Keratinocyte (primary cell): ENCODE measurements around the gene ADAMTSL3. TPM values are rescaled to one million over a fixed set of nuclear protein-coding genes. Genes with fewer than 3 reads are reported as not detected.

Source experiments
- DNase-seq: peaks from one replicate; pipeline ENCODE4 v3.0.0-alpha.2; 2011; ENCODE audit warnings: low read depth, missing footprints, low spot score
- FAIRE-seq: peaks from 2 replicates; lab custom pipeline; 2011; peaks lifted over from hg19 to GRCh38; lab: Jason Lieb, UNC
- H2AFZ ChIP-seq: 2 replicates; pipeline ENCODE4 v1.6.0; 2012; ENCODE audit warnings: low read length, control low read depth, inconsistent platforms; ENCODE audit not compliant: control insufficient read depth
- H3K27ac ChIP-seq: 2 replicates; pipeline ENCODE4 v1.5.1; 2011; ENCODE audit warnings: low read length; ENCODE audit not compliant: control insufficient read depth, insufficient read depth
- H3K27me3 ChIP-seq: 3 replicates; pipeline ENCODE4 v1.6.0; 2011; ENCODE audit warnings: low read length; ENCODE audit not compliant: control insufficient read depth, insufficient read depth; ENCODE audit errors: extremely low read depth
- H3K36me3 ChIP-seq, 2 experiments: 2 replicates in 1 of 2; 3 replicates in 1 of 2; pipeline ENCODE4 v1.5.1; 2011; ENCODE audit warnings: low read length in 2 of 2, mild to moderate bottlenecking in 1 of 2; ENCODE audit not compliant: control insufficient read depth in 2 of 2, insufficient read depth in 2 of 2; ENCODE audit errors: extremely low read depth in 1 of 2
- H3K4me1 ChIP-seq: 3 replicates; pipeline ENCODE4 v1.5.1; 2011; ENCODE audit warnings: low read length; ENCODE audit not compliant: control insufficient read depth, insufficient read depth; ENCODE audit errors: extremely low read depth
- H3K4me2 ChIP-seq: 3 replicates; pipeline ENCODE4 v1.6.0; 2011; ENCODE audit warnings: low read depth, low read length; ENCODE audit not compliant: control insufficient read depth, insufficient read depth; ENCODE audit errors: extremely low read depth
- H3K4me3 ChIP-seq, 3 experiments: fragments of 200-600 bp in 1 of 3; sonication (generic) in 1 of 3; 2 replicates in 2 of 3; 3 replicates in 1 of 3; pipeline ENCODE4 v1.5.1; 2011 to 2016; ENCODE audit warnings: low read length in 3 of 3, mild to moderate bottlenecking in 3 of 3, control low read depth in 2 of 3, inconsistent platforms in 1 of 3, low read depth in 1 of 3, mixed read lengths in 1 of 3, mixed run types in 1 of 3, moderate library complexity in 1 of 3; ENCODE audit not compliant: control insufficient read depth in 2 of 3, insufficient read depth in 2 of 3; ENCODE audit errors: extremely low read depth in 1 of 3
- H3K79me2 ChIP-seq: 2 replicates; pipeline ENCODE4 v1.6.0; 2012; ENCODE audit warnings: low read length; ENCODE audit not compliant: control insufficient read depth, insufficient read depth
- H3K9ac ChIP-seq: 3 replicates; pipeline ENCODE4 v1.6.0; 2011; ENCODE audit warnings: low read length; ENCODE audit not compliant: control insufficient read depth, insufficient read depth; ENCODE audit errors: extremely low read depth
- H3K9me1 ChIP-seq: 3 replicates; pipeline ENCODE4 v1.6.0; 2011; ENCODE audit warnings: low read length; ENCODE audit not compliant: control insufficient read depth, insufficient read depth; ENCODE audit errors: extremely low read depth
- H3K9me3 ChIP-seq: 2 replicates; pipeline ENCODE4 v1.5.1; 2012; ENCODE audit warnings: low read depth, low read length; ENCODE audit not compliant: control insufficient read depth
- H4K20me1 ChIP-seq: 3 replicates; pipeline ENCODE4 v1.6.0; 2011; ENCODE audit warnings: low read length; ENCODE audit not compliant: control insufficient read depth, insufficient read depth; ENCODE audit errors: extremely low read depth
- EZH2 ChIP-seq: IDR thresholded peaks from one replicate; pipeline ENCODE4 v1.6.1; 2012; ENCODE audit warnings: inconsistent platforms, mild to moderate bottlenecking, low read length, moderate library complexity
- dilution Hi-C: fragments of 300-500 bp; cut with MboI; formaldehyde crosslinking; loops from one replicate; pipeline ENCODE4 v1.7.0; 2020; ENCODE audit warnings: low sequenced_read_pairs; ENCODE audit not compliant: extremely low pct_ligation_motif_present
- polyA plus RNA-seq, 5 experiments: library from polyadenylated mRNA; depleted of rRNA in 3 of 5; stranded (reverse) in 3 of 5; stranded (forward) in 1 of 5; unstranded in 1 of 5; fragments of >200 nt; gene quantifications; 1 replicate in 1 of 5; 2 replicates in 3 of 5; 3 replicates in 1 of 5; pipeline versions ENCODE4 v1.2.1 to v1.2.3, GENCODE V29; 2011 to 2012; ENCODE audit warnings: missing spikeins in 2 of 5, low read depth in 1 of 5, low replicate concordance in 1 of 5
- TF ChIP-seq, protein P1 (sequence below), 3 experiments: IDR thresholded peaks in 1 of 3; conservative IDR thresholded peaks in 1 of 3; optimal IDR thresholded peaks in 1 of 3; 2 replicates in 2 of 3; 3 replicates in 1 of 3; pipeline versions ENCODE3 to v1.5.1; 2011; ENCODE audit warnings: low read length in 3 of 3, mild to moderate bottlenecking in 3 of 3, moderate library complexity in 2 of 3, control low read depth in 1 of 3, inconsistent platforms in 1 of 3; ENCODE audit not compliant: insufficient read depth in 2 of 3; ENCODE audit errors: extremely low read depth in 1 of 3

The ADAMTSL3 gene
- polyA plus RNA-seq, 1 donor (not counting 4 experiments of a cell fraction or from before 2014, with no cell fraction given), result 0.01 TPM

DNA sequence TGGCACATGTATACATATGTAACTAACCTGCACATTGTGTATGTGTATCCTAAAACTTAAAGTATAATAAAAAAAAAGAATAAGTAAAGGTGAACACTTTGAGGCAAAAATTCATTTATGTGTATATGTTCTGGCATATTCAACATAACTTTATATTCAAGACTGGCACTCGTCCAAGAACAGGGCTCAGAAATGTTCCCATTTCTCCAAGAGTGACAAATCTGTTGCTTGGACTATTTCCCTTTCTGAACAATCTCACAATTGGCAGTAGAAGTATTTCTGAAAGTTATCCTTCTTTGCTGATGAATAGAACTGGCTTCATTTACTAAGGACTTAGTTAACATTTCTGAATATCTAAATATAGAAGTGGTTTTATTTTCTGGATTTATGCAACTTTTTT is 212.8 kb downstream of the ADAMTSL3 start:
- Histone ChIP-seq H3K4me3 (no peak overlapping the region), H3K27me3 (no peaks in the 10 kb centered on the region), H2AFZ (no peak overlapping the region), H3K79me2 (no peaks in the 10 kb centered on the region), H3K9me1 (no peaks in the 10 kb centered on the region), H3K4me2 (no peak overlapping the region), H3K27ac (no peak overlapping the region), H3K9me3 (no peaks in the 10 kb centered on the region), H3K9ac (no peak overlapping the region), H4K20me1 (no peaks in the 10 kb centered on the region), H3K4me1 (no peaks in the 10 kb centered on the region), H3K36me3 (no peaks in the 10 kb centered on the region)
- FAIRE-seq (no peak), DNase-seq (no peak)
- dilution Hi-C loops, result no loop called here
- TF ChIP-seq, protein P1, sequence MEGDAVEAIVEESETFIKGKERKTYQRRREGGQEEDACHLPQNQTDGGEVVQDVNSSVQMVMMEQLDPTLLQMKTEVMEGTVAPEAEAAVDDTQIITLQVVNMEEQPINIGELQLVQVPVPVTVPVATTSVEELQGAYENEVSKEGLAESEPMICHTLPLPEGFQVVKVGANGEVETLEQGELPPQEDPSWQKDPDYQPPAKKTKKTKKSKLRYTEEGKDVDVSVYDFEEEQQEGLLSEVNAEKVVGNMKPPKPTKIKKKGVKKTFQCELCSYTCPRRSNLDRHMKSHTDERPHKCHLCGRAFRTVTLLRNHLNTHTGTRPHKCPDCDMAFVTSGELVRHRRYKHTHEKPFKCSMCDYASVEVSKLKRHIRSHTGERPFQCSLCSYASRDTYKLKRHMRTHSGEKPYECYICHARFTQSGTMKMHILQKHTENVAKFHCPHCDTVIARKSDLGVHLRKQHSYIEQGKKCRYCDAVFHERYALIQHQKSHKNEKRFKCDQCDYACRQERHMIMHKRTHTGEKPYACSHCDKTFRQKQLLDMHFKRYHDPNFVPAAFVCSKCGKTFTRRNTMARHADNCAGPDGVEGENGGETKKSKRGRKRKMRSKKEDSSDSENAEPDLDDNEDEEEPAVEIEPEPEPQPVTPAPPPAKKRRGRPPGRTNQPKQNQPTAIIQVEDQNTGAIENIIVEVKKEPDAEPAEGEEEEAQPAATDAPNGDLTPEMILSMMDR (optimal IDR thresholded peaks at IDR 0.05 in 1 of 3, IDR thresholded peaks at IDR 0.05 in 1 of 3, conservative IDR thresholded peaks at IDR 0.05 in 1 of 3; ENCODE audit: extremely low read depth in 1 of 3, insufficient read depth in 2 of 3, low read length in 3 of 3), result no peak
- TF ChIP-seq EZH2, result no peak

DNA sequence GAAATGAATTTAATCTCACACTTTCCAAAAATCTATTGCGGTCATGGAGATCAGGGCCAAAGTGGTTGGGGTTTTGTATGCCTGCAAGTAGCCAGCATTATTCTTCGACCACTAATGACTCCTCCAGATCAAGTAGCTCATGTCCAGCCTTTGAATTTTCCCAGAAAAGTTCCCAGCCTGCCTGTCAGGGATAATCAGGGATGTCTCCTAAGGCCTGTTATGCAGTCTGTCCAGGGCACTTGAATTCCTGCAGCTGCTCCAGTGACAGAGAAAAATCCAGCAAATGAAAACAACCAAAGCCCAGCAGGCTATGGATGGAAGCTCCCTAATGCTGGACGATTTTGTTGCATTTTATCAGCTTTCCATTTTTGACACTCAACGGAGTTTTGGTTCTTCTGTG is 215.4 kb downstream of the ADAMTSL3 start:
- no peaks in the 10 kb centered on the region for H3K9me3 ChIP-seq
- H3K4me2 ChIP-seq, result no peak overlapping the region
- FAIRE-seq, result no peak
- DNase-seq, result no peak
- no peaks in the 10 kb centered on the region for H4K20me1 ChIP-seq
- dilution Hi-C loops, result no loop called here
- H3K4me1 ChIP-seq, result no peaks in the 10 kb centered on the region
- no peak overlapping the region for H3K4me3 ChIP-seq
- H3K79me2 ChIP-seq, result no peaks in the 10 kb centered on the region
- no peak overlapping the region for H3K9ac ChIP-seq
- H3K9me1 ChIP-seq, result no peaks in the 10 kb centered on the region
- no peak overlapping the region for H2AFZ ChIP-seq
- TF ChIP-seq, protein P1 (optimal IDR thresholded peaks at IDR 0.05 in 1 of 3, IDR thresholded peaks at IDR 0.05 in 1 of 3, conservative IDR thresholded peaks at IDR 0.05 in 1 of 3; ENCODE audit: extremely low read depth in 1 of 3, insufficient read depth in 2 of 3, low read length in 3 of 3), result no peak
- TF ChIP-seq EZH2, result no peak
- no peak overlapping the region for H3K27ac ChIP-seq
- H3K36me3 ChIP-seq, result no peaks in the 10 kb centered on the region
- no peaks in the 10 kb centered on the region for H3K27me3 ChIP-seq
